HUES64 (cell line): Measurements from ENCODE around the gene KCNE4. TPM values are rescaled to one million over a fixed set of nuclear protein-coding genes. Genes with fewer than 3 reads are reported as not detected.

Experiments
- H3K27ac ChIP-seq: 2 replicates; pipeline ENCODE4 v1.7.0; 2013; ENCODE audit warnings: low read depth, low read length, inconsistent platforms
- H3K27me3 ChIP-seq: 2 replicates; pipeline ENCODE4 v1.6.1; 2013; ENCODE audit warnings: mild to moderate bottlenecking, low read length; ENCODE audit not compliant: insufficient read depth
- H3K36me3 ChIP-seq: 2 replicates; pipeline ENCODE4 v1.6.1; 2013; ENCODE audit warnings: mild to moderate bottlenecking, low read length; ENCODE audit not compliant: insufficient read depth
- H3K4me1 ChIP-seq: 2 replicates; pipeline ENCODE4 v1.6.1; 2013; ENCODE audit warnings: mild to moderate bottlenecking, low read length, moderate library complexity; ENCODE audit not compliant: insufficient read depth
- H3K4me3 ChIP-seq: 2 replicates; pipeline ENCODE4 v1.5.1; 2013; ENCODE audit warnings: mild to moderate bottlenecking, low read length, moderate library complexity
- H3K9ac ChIP-seq: 2 replicates; pipeline ENCODE4 v1.6.1; 2013; ENCODE audit warnings: mild to moderate bottlenecking, low read depth, low read length
- H3K9me3 ChIP-seq: 2 replicates; pipeline ENCODE4 v1.6.1; 2013; ENCODE audit warnings: low read depth, low read length; ENCODE audit not compliant: insufficient read depth
- WGBS: fragments of 150-250, 120-280 bp; methylation state at CpG from one replicate; pipeline ENCODE4 v1.1.7; 2013; ENCODE audit warnings: missing lambda C conversion rate; 5-methylcytosine and 5-hydroxymethylcytosine counted together
- polyA plus RNA-seq, 2 experiments: library from polyadenylated mRNA; stranded (reverse); fragments of 50-300 nt; gene quantifications; one replicate each; pipeline ENCODE4 v1.2.3, GENCODE V29; 2013

KCNE4 gene
- polyA plus RNA-seq (2013, experiment 1 of 2) = not detected
- not detected for polyA plus RNA-seq (2013, experiment 2 of 2)

DNA sequence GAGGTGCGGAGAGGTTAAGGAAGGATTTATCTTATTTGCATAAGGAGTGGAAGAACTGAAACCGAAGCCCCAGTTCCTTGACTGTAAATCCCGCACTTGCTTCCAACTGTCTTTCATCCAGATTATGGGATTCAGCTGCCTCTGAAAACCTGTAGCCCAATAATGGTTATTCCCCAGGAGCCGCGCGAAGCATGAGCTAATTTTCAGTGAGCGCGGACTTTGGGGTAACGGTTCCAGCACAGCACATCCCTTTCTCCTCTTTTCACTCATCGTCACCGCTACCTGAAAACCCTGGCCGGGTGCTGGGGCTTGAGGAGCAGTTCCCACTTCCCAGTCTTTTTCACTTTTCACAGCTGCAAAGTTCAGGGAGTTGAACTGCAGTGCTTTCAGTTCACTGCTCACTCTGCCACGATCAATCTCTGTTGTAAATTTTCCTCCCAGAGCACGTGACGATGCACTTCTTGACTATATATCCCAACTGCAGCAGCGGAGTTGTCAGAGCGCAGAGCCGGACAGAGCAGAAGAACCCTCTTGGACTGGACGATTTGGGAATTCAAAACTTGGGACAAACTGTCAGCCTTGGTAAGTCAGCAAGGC, at the start of gene KCNE4:
Gene KCNE4, plus strand, starts transcription at position 498 of the 597 bp plus-strand sequence. CDS start 641 bp downstream, outside the sequence.
- no peak within 1 kb of the TSS for H3K27ac ChIP-seq
- H3K27me3 ChIP-seq = no peaks in the 10 kb centered on the region
- H3K4me1 ChIP-seq = peaks cover 13% of the 10 kb centered on the region
- H3K36me3 ChIP-seq = no peaks in the 10 kb centered on the region
- WGBS = 87% methylated on average over 19 of the region's 19 CpGs
- no peaks in the 10 kb centered on the region for H3K9me3 ChIP-seq
- H3K4me3 ChIP-seq = no peak within 1 kb of the TSS
- H3K9ac ChIP-seq = no peak within 1 kb of the TSS

DNA sequence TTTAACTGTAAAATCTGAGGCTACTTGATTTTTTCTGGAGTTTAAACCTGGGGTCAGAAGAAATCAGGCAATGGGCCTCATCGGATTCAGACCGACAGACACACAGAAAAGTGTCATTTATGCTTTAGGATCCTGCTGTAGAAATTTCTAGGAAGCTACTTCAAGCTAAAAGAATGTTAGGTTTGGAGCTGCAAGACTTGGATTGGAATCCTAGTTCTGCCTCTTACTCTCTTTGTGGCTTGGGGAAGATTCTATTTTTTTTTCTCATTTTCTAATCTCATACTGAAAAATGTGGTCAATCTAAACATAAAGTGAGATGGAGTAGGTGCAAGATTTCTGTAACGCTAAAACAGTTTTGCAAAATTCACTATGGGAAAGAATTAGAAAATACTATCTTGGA, 48.8 kb upstream of the KCNE4 start:
- H3K4me1 ChIP-seq = no peaks in the 10 kb centered on the region
- 94% methylated on average over 3 of the region's 3 CpGs for WGBS
- no peaks in the 10 kb centered on the region for H3K36me3 ChIP-seq
- no peak overlapping the region for H3K9ac ChIP-seq
- no peaks in the 10 kb centered on the region for H3K9me3 ChIP-seq
- H3K4me3 ChIP-seq = no peak overlapping the region
- H3K27ac ChIP-seq = no peak overlapping the region
- no peaks in the 10 kb centered on the region for H3K27me3 ChIP-seq

GRCh38 chr2:223005496-223005895, 46.5 kb upstream of the KCNE4 start:
- Histone ChIP-seq H3K4me3 (no peak overlapping the region), H3K36me3 (no peaks in the 10 kb centered on the region), H3K27ac (no peak overlapping the region), H3K9me3 (no peaks in the 10 kb centered on the region), H3K27me3 (no peaks in the 10 kb centered on the region), H3K9ac (no peak overlapping the region), H3K4me1 (no peaks in the 10 kb centered on the region)
- 93% methylated on average over 1 of the region's 1 CpG for WGBS

- WGBS = 88% methylated on average over 2 of the region's 2 CpGs
Observed at GRCh38 chr2:223007531-223007930, 44.5 kb upstream of the KCNE4 start.

GRCh38 chr2:223008162-223008561, 43.8 kb upstream of the KCNE4 start:
- H3K9me3 ChIP-seq = no peaks in the 10 kb centered on the region
- no peaks in the 10 kb centered on the region for H3K36me3 ChIP-seq
- H3K27ac ChIP-seq = no peak overlapping the region
- H3K4me3 ChIP-seq = no peak overlapping the region
- H3K27me3 ChIP-seq = no peaks in the 10 kb centered on the region
- no peak overlapping the region for H3K9ac ChIP-seq
- WGBS = 68% methylated on average over 6 of the region's 6 CpGs
- no peaks in the 10 kb centered on the region for H3K4me1 ChIP-seq

More at GRCh38 chr2:223007531-223007930, 44.5 kb upstream of the KCNE4 start:
- no peaks in the 10 kb centered on the region for H3K9me3 ChIP-seq
- H3K27ac ChIP-seq = no peak overlapping the region
- H3K4me3 ChIP-seq = no peak overlapping the region
- no peaks in the 10 kb centered on the region for H3K27me3 ChIP-seq
- H3K4me1 ChIP-seq = no peaks in the 10 kb centered on the region
- H3K9ac ChIP-seq = no peak overlapping the region
- H3K36me3 ChIP-seq = no peaks in the 10 kb centered on the region

DNA sequence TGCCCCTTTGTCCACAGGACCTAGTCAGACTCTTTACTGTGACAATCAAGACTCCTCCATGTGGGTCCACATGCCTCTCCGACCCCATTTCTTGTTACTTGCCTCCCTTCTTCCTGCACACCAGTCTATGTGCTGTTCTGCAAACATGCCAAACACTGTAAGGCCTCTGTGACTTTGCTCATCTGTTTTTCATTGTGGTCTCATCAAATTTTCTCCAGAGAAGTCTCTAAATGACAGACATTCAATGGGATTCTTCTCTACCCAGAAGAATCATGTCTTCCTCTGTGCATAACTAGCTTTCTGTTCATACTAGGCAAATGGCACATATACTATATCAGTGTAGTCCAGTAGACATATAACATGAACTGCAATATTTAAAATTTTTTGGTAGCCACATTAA, 43.0 kb upstream of the KCNE4 start:
- Histone ChIP-seq H3K36me3 (no peaks in the 10 kb centered on the region), H3K4me1 (no peaks in the 10 kb centered on the region), H3K4me3 (no peak overlapping the region), H3K9ac (no peak overlapping the region), H3K27ac (no peak overlapping the region), H3K9me3 (no peaks in the 10 kb centered on the region), H3K27me3 (no peaks in the 10 kb centered on the region)
- WGBS = 93% methylated on average over 1 of the region's 1 CpG

- WGBS = 89% methylated on average over 3 of the region's 3 CpGs
- no peak overlapping the region for H3K27ac ChIP-seq
- H3K9me3 ChIP-seq = no peaks in the 10 kb centered on the region
- H3K36me3 ChIP-seq = no peaks in the 10 kb centered on the region
- no peak overlapping the region for H3K9ac ChIP-seq
- H3K4me3 ChIP-seq = no peak overlapping the region
- no peaks in the 10 kb centered on the region for H3K4me1 ChIP-seq
- H3K27me3 ChIP-seq = no peaks in the 10 kb centered on the region
Observed at GRCh38 chr2:223010641-223011040, 41.3 kb upstream of the KCNE4 start.

DNA sequence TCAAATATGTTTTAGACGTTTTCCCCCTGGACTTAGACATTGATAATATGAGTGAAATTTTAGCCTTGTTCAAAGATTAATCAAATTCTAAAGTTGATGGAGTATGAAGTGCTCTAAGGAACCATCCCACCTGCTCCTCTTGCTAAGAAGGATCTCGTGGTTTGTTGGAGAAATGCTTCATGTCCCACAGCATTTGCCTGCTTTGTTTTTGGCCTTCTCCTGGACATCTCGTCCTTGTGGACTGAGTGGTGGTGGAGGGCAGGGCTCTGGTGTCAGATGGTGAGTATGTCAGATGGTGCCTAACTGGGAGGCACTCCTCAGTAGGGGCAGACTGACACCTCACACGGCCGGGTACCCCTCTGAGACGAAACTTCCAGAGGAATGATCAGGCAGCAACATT, 39.7 kb upstream of the KCNE4 start:
- Histone ChIP-seq H3K4me1 (no peaks in the 10 kb centered on the region), H3K27me3 (no peaks in the 10 kb centered on the region), H3K27ac (no peak overlapping the region), H3K9me3 (no peaks in the 10 kb centered on the region), H3K9ac (no peak overlapping the region), H3K4me3 (no peak overlapping the region), H3K36me3 (no peaks in the 10 kb centered on the region)
- 96% methylated on average over 6 of the region's 6 CpGs for WGBS

GRCh38 chr2:223019390-223019930, 32.5 kb upstream of the KCNE4 start:
- Histone ChIP-seq H3K27ac (no peak overlapping the region), H3K4me3 (no peak overlapping the region), H3K4me1 (0 out of 2 replicates have a peak, but pooled peaks cover 5% of the 10 kb centered on the region), H3K27me3 (no peaks in the 10 kb centered on the region), H3K9ac (no peak overlapping the region), H3K9me3 (0 out of 2 replicates have a peak, but pooled peaks cover 2% of the 10 kb centered on the region), H3K36me3 (no peaks in the 10 kb centered on the region)
- 96% methylated on average over 3 of the region's 3 CpGs for WGBS

- WGBS = 94% methylated on average over 7 of the region's 7 CpGs
- H3K9ac ChIP-seq = no peak overlapping the region
- H3K4me3 ChIP-seq = no peak overlapping the region
- H3K4me1 ChIP-seq = 0 out of 2 replicates have a peak, but pooled peaks cover 5% of the 10 kb centered on the region
- 0 out of 2 replicates have a peak, but pooled peaks cover 2% of the 10 kb centered on the region for H3K9me3 ChIP-seq
- H3K27ac ChIP-seq = no peak overlapping the region
- no peaks in the 10 kb centered on the region for H3K27me3 ChIP-seq
- H3K36me3 ChIP-seq = no peaks in the 10 kb centered on the region
Observed at GRCh38 chr2:223019987-223020717, 31.8 kb upstream of the KCNE4 start.

GRCh38 chr2:223020971-223021675, 30.9 kb upstream of the KCNE4 start:
- Histone ChIP-seq H3K9me3 (0 out of 2 replicates have a peak, but pooled peaks cover 2% of the 10 kb centered on the region), H3K27me3 (no peaks in the 10 kb centered on the region), H3K27ac (no peak overlapping the region), H3K4me3 (no peak overlapping the region), H3K9ac (no peak overlapping the region), H3K36me3 (no peaks in the 10 kb centered on the region), H3K4me1 (peaks cover 6% of the 10 kb centered on the region)
- WGBS = 63% methylated on average over 6 of the region's 7 CpGs
